GM15510 (cell line): Measurements from ENCODE around the gene TMEM164.

Experiments used
- POLR2A ChIP-seq: IDR thresholded peaks from 3 replicates; pipeline ENCODE4 v1.6.1; 2011; ENCODE audit warnings: borderline replicate concordance; ENCODE audit not compliant: insufficient read length; ENCODE audit errors: extremely low read depth

TMEM164 gene

GRCh38 chrX:110000000-110000399 is 2.9 kb upstream of the TMEM164 start:
- no peak for TF ChIP-seq POLR2A

DNA sequence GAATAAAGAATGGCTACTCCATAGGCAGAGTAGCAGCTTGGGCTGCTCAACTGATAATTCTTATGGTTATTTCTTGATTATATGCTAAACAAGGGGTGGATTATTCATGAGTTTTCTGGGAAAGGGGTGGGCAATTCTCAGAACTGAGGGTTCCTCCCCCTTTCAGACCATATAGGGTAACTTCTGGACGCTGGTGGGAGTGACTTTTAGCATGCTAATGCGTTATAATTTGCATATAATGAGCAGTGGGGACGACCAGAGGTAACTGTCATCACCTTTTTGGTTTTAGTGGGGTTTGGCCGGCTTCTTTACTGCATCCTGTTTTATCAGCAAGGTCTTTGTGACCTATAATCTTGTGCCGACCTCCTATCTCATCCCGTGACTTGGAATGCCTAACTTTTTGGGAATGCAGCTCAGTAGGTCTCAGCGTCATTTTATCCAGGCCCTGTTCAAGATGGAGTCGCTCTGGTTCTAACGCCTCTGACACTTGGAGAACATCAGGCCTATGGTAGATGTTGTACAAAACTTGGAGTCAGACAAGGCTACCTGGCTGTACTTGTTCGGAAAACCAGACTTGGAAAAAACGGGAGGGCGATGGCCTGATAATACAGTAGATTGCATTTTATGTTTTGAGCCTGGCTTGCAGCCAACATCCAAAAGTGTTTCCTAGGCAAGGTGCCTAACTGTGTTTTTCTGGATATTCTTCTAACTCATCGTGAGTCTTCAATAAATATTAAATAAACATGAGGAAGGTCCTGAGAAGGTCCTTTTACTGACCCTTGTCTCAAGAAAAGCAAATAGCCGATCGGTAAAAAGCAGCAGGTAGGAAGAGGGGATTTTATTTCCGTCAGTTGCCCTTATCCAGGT is 1.8 kb upstream of the TMEM164 start:
- no peak for TF ChIP-seq POLR2A

DNA sequence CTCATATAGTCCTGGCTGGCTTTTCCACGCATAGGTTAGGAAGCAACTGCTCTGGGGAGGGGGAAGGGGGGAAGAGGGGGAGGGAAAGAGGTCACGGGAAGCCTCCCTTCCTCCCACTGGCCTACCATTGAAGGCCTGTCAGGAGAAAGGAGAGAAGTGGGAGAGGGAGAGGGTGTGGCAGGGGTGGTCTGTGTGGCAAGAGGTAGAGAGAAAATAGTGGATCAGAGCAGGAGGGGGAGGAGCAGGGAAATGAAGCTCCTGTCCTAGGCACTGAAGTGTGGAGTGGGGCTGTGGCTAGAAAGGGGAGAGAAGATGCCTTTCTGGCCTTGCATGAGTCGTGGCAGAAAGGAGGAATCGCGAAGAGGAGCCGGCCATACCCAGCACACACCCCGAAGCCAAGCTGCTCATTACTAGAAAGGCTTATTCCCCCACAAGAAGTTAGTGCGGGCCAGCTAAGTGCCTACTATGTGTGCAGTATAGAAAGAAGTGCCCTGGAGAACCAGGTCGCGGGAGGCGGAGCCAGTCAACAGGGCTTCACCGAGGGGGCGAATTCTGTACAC is 1.1 kb upstream of the TMEM164 start:
- no peak for TF ChIP-seq POLR2A

GRCh38 chrX:110003167-110004156 is 548 bp downstream of the TMEM164 start:
- no peak for TF ChIP-seq POLR2A

DNA sequence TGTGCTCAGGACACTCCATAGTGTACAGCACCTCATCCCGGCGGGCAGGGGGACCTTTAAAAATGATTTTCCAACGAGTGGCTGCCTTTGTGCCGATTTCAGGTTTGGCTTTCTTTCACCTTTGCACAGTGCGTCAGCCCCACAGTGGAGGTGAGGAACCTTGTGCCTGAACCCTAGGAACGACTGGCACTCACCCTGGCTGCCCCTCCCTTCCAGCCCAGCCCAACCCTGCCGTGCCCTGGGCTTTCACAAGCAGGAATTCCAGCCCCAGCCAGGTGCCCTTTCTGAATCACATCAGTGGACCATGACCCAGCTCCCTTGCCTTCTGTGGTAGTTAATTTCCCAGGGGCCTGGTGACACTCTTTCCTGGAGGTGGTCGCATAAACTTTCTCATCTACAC is 1.3 kb downstream of the TMEM164 start:
- no peak for TF ChIP-seq POLR2A

- TF ChIP-seq POLR2A, result no peak
Observed at GRCh38 chrX:110004731-110005369, 1.9 kb downstream of the TMEM164 start.

GRCh38 chrX:110006161-110006560 is 3.2 kb downstream of the TMEM164 start:
- no peak for TF ChIP-seq POLR2A

GRCh38 chrX:110006821-110007375 is 4.0 kb downstream of the TMEM164 start:
- no peak for TF ChIP-seq POLR2A

- TF ChIP-seq POLR2A, result no peak
Observed at GRCh38 chrX:110008011-110008635, 5.2 kb downstream of the TMEM164 start.

DNA sequence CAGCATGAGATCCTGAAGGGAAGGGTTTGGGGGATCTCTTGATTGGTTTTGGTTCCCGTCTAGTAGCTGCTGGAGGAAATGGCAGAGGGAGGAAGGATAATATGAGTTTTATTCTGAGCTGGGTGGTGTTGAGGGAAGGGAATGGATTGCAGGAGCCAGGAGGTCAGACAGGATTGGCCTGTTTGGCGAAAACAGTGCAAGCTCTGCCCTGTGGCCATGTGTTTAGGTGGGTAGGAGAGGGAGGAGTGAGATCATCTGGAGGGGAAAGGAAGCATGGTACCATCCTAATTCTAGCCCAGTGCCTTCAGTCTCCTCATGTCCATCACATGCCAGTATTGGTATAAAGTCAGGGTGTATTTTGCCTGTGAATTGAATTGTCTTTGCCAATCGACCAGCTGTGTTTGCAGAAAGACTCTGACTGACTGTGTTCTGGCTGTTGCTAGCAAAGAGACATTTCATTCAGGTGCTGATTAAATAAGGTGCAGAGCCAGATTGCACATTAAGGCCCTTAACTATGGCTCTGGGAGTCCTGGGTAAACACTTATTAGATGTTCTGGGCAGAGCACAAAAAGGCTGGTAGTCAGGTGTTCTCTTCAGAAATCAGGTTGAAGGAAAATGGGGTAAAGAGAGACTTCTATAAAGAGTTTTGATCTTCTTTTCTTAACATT is 10.0 kb downstream of the TMEM164 start:
- no peak for TF ChIP-seq POLR2A

GRCh38 chrX:110013968-110014367 is 11.1 kb downstream of the TMEM164 start:
- TF ChIP-seq POLR2A, result no peak

GRCh38 chrX:110015032-110015431 is 12.1 kb downstream of the TMEM164 start:
- no peak for TF ChIP-seq POLR2A

- TF ChIP-seq POLR2A, result no peak
Observed at GRCh38 chrX:110015915-110016314, 13.0 kb downstream of the TMEM164 start.
